Loucy (cell line): ENCODE measurements around the gene ABLIM1.
A peak's percentile ranks its signal among the peaks of the same experiment; 100 is the strongest.

Source experiments
- H2AFZ ChIP-seq: fragments of 200-600 bp; sonication (generic); 2 replicates; pipeline ENCODE4 v1.6.0; 2016; ENCODE audit warnings: antibody characterized with exemption, mild to moderate bottlenecking, low read length, moderate library complexity
- H3F3A ChIP-seq: fragments of 200-600 bp; 2 replicates; pipeline ENCODE4 v1.6.0; 2016; ENCODE audit warnings: antibody characterized with exemption, low read depth, mild to moderate bottlenecking
- H3K27me3 ChIP-seq: fragments of 200-600 bp; sonication (generic); 2 replicates; pipeline ENCODE4 v1.6.1; 2014; ENCODE audit warnings: low read length, mild to moderate bottlenecking; ENCODE audit not compliant: insufficient read depth, poor library complexity, severe bottlenecking
- H3K36me3 ChIP-seq: fragments of 200-600 bp; sonication (generic); 2 replicates; pipeline ENCODE4 v1.6.1; 2016; ENCODE audit warnings: low read length; ENCODE audit not compliant: insufficient read depth
- H3K4me1 ChIP-seq: fragments of 200-600 bp; sonication (generic); 2 replicates; pipeline ENCODE4 v1.5.1; 2014; ENCODE audit warnings: low read length, mild to moderate bottlenecking; ENCODE audit not compliant: insufficient read depth, poor library complexity, severe bottlenecking
- H3K4me2 ChIP-seq: fragments of 200-600 bp; sonication (generic); 2 replicates; pipeline ENCODE4 v1.6.0; 2014; ENCODE audit warnings: antibody characterized with exemption, low read length, low read depth, mild to moderate bottlenecking; ENCODE audit not compliant: poor library complexity, severe bottlenecking
- H3K4me3 ChIP-seq: fragments of 200-600 bp; sonication (generic); 2 replicates; pipeline ENCODE4 v1.5.1; 2014; ENCODE audit warnings: low read length, mild to moderate bottlenecking, mixed read lengths; ENCODE audit not compliant: poor library complexity, severe bottlenecking
- H3K79me2 ChIP-seq: fragments of 200-600 bp; sonication (generic); 2 replicates; pipeline ENCODE4 v1.6.1; 2014; ENCODE audit warnings: low read length; ENCODE audit not compliant: insufficient read depth
- H3K9ac ChIP-seq: fragments of 200-600 bp; sonication (generic); 2 replicates; pipeline ENCODE4 v1.6.0; 2014; ENCODE audit warnings: mild to moderate bottlenecking, low read depth, low read length, moderate library complexity; ENCODE audit not compliant: poor library complexity, severe bottlenecking
- H3K9me2 ChIP-seq: fragments of 200-600 bp; sonication (generic); replicated peaks from 2 replicates; pipeline ENCODE4 v1.6.1; 2016; ENCODE audit warnings: low read depth, low read length, mixed read lengths
- H3K9me3 ChIP-seq: fragments of 200-600 bp; sonication (generic); 2 replicates; pipeline ENCODE4 v1.6.1; 2014; ENCODE audit warnings: mild to moderate bottlenecking, antibody characterized with exemption, low read length, low read depth; ENCODE audit not compliant: insufficient read depth
- H4K20me1 ChIP-seq: fragments of 200-600 bp; sonication (generic); 2 replicates; pipeline ENCODE4 v1.6.0; 2014; ENCODE audit warnings: antibody characterized with exemption, low read length, mild to moderate bottlenecking; ENCODE audit not compliant: insufficient read depth, poor library complexity, severe bottlenecking
- CTCF ChIP-seq: fragments of 200-600 bp; sonication (generic); conservative IDR thresholded peaks from 2 replicates; pipeline ENCODE4 v1.5.1; 2014; ENCODE audit warnings: mild to moderate bottlenecking, antibody characterized with exemption, low read length
- EZH2phosphoT487 ChIP-seq: fragments of 200-600 bp; IDR thresholded peaks from 2 replicates; pipeline ENCODE4 v1.6.1; 2018; ENCODE audit warnings: antibody characterized with exemption, mild to moderate bottlenecking, moderate library complexity, borderline replicate concordance

Gene ABLIM1

GRCh38 chr10:114552050-114552449, 106.0 kb downstream of the ABLIM1 start:
- H2AFZ ChIP-seq: no peak overlapping the region
- no peaks in the 10 kb centered on the region for H3K4me1 ChIP-seq
- H3K4me3 ChIP-seq: no peak overlapping the region
- H4K20me1 ChIP-seq: peaks cover 3% of the 10 kb centered on the region
- TF ChIP-seq EZH2phosphoT487 (no peak), CTCF (no peak)
- no peaks in the 10 kb centered on the region for H3K9me3 ChIP-seq
- H3K4me2 ChIP-seq: no peak overlapping the region
- no peaks in the 10 kb centered on the region for H3K9me2 ChIP-seq
- no peaks in the 10 kb centered on the region for H3F3A ChIP-seq
- no peak overlapping the region for H3K9ac ChIP-seq
- H3K27me3 ChIP-seq: no peaks in the 10 kb centered on the region
- peaks cover 30% of the 10 kb centered on the region; the same call in 1 of the 2 replicates for H3K36me3 ChIP-seq
- H3K79me2 ChIP-seq: peaks cover 5% of the 10 kb centered on the region; the same call in 1 of the 2 replicates

- Histone ChIP-seq H3K79me2 (peaks cover 5% of the 10 kb centered on the region; the same call in 1 of the 2 replicates), H3K9me3 (no peaks in the 10 kb centered on the region), H3K27me3 (no peaks in the 10 kb centered on the region), H3K4me3 (no peak overlapping the region), H4K20me1 (peaks cover 3% of the 10 kb centered on the region), H3K4me2 (no peak overlapping the region), H3K9ac (no peak overlapping the region), H2AFZ (no peak overlapping the region), H3K36me3 (peaks cover 30% of the 10 kb centered on the region), H3K9me2 (no peaks in the 10 kb centered on the region), H3F3A (no peaks in the 10 kb centered on the region), H3K4me1 (no peaks in the 10 kb centered on the region)
- TF ChIP-seq EZH2phosphoT487 (no peak), CTCF (no peak)
Measured at GRCh38 chr10:114551636-114551972, 106.5 kb downstream of the ABLIM1 start.

- Histone ChIP-seq H3F3A (no peaks in the 10 kb centered on the region), H3K4me3 (no peak overlapping the region), H3K9me3 (no peaks in the 10 kb centered on the region), H2AFZ (no peak overlapping the region), H4K20me1 (peaks cover 3% of the 10 kb centered on the region), H3K4me1 (peaks cover 1% of the 10 kb centered on the region), H3K36me3 (peaks cover 30% of the 10 kb centered on the region), H3K4me2 (no peak overlapping the region), H3K27me3 (no peaks in the 10 kb centered on the region), H3K9ac (no peak overlapping the region), H3K9me2 (no peaks in the 10 kb centered on the region), H3K79me2 (peaks cover 5% of the 10 kb centered on the region; the same call in 1 of the 2 replicates)
- TF ChIP-seq EZH2phosphoT487 (no peak), CTCF (peak; percentile 75)
Measured at GRCh38 chr10:114550756-114551635, 107.1 kb downstream of the ABLIM1 start.
